ENCODE results near the gene TRIM45.

Gene TRIM45

DNA sequence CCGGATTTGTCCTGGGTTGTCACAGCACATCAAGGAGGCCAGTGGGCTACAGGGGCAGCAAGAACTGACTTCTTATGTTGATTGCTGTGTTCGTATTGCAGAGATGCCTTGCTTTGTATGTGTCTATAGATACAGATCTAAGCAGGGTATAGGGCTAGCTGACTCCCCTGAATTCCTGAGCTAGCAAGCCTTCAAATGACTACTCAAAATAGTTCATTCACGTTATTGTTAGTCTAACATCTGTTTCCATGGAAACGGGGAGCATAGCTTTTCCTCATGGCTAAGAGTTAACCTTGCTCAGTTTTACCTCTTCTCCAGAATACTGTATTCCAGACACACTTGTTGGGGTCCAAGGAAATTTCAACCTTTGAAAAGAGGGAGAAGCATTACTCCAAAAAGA is 24.1 kb downstream of the TRIM45 start:
- no peak for DNase-seq

DNA sequence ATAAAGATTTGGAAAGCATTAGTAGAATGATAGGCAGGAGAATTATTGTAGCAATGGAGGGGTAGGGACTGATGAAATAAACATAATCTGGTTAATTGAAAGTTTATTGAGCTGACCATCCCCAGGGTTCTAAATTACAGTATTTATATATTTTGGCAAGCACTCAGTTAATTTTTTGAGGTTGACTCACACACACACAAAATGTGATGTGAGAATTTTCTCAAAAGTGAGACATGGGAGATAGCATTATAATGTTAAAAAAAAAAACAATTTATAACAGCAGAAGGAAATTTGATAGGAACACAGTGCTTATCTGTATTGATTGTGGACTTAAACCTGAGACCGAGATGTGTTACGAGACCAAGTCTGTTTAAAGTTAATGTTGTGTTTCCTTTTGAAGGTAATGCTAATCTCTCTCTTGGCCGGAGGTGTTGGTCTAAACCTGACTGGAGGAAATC is 24.6 kb downstream of the TRIM45 start:
- no peak for DNase-seq

DNA sequence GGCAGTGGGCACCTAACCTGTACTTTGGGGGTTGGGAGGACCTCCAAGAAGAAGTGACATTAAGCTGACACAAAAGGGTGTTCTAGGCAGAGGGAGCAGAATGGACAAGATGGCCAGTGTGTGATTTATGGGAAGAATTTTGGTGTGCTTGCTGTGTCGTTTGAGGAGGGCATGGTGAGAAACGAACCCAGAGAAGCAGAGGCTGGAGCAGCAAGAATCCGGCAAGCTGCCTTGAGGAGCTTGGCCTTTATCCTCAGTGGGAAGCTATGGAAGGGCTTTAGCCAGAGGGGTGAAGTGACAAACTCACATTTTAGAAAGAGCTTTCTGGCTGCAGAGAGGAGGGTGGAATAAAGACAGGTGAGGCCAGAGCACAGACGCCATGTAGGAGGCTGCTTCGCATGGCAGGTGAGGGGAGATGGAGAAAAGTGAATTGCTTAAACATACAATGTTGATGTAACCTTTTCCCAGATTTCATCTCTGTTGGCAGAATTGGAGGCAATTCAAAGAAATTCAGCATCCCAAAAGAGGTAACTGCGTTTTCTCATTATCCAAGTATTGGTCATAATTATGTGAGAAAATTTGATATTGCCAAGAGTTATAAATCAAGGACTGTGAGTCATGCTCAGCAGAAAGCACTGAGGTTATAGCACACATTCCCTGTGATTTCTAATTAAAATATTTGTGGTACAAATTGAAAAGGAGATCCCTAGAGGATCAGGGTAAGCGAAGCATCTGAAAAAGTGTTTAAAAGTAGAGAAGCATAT is 26.5 kb downstream of the TRIM45 start:
- no peak for DNase-seq

DNA sequence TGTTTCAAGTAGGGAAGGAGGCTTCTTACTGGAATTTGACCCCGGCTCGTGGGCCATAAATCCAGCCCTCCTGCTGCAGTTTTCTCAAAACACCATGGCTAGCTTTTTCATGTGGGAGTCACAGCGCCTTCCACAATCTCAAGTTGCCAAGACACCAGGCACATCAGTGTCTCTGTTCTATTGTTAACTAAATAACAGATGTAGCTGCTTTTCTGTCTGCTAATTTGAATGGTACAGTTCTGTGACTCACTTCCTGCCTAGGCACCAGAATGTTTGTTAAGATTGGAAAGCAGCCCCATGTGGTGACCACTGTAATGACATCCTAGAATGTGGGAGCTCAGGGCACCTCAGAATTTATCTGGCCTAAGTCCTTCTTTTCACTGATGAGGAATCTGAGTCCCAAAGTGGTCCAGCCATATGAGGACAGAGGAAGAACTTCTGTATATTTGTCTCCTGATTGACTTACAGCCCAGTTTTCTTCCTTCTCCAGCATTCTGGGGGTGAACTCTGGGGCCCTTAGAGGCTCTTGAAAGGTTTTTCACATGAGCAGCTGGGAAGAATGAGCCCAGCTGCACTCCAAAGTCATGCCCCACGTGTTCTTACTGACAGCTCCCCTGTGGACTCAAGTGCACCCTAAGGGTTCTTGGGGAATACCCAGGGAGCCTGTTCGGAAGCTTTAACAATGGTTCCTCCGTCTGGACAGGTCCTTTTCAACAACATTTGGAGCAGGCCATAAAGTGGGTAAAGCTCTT is 27.5 kb downstream of the TRIM45 start:
- no peak for DNase-seq

DNA sequence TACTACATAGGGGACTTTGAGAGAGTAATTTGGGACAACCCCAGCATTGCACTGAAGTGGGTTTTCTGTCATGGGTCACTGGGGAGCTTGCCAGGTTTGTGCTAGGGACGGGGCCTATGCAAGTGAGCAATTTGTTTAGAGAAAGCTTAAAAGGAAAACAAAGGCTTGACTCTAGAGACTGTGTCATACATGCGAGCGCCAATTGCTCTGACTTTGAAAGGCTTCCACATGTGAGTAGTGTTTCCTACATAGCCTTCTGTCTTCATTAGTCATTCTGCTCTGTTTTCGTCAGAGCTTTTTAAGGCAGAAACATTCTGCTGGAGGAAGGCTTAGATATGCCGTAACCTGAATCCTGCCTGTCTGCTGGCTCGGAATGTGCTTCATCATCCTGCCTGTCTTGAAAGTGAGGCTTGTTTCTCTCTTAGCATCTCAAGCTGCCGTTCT is 28.4 kb downstream of the TRIM45 start:
- DNase-seq = no peak

DNA sequence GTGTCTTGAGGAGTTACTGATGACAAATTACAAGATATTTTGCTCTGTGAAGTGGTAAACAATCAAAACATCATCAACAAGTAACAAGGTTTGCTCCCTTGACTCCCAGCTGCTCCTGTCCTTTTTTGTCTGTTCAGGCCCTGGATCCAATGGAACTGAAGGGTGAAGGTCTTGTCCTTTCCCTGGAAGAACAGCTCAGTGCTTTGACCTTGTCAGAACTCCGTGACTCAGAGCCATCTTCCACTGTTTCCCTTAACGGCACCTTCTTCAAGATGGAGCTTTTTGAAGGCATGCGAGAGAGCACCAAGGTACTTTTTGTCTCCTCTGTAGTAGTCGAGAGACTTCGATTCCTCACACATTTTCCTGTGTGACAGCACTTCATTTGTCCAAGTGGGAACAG is 29.0 kb downstream of the TRIM45 start:
- DNase-seq = no peak

DNA sequence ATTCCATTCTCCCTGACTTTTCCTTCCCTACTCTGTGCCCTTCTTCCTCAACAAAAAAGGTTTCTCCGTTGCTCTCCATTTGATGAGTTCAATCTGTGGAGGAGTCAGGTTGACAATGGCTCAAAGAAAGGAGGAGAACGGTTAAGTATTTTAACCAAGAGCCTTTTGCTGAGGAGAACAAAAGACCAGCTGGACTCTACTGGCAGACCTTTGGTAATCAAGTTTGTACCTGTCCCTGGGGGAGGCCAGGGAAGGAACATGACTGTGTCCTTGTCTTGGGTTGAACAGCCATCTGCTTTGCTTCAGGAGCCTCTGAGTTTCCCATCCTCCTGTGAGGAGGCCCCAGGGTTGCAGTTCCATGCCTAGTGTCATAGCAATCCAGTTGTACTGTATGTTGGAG is 31.6 kb downstream of the TRIM45 start:
- no peak for DNase-seq

DNA sequence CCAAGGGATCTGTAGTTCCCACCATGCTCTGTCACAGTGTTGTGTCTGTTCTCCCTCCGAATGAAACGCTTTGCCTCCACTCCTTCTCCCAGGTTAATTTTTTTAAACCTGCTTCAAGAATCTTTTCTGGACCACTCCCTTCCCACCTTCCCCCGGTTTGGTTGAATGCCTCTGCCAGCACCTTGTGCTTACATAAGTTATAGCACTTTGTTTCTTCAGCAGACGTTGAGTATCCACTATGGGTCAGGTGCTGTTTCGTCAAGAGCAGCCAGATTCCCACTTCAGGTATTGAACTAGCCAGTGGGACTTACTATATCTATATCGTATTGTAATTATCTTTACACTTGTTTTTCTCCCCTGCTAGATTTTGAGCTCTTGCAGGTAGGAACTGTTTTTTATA is 33.9 kb downstream of the TRIM45 start:
- DNase-seq = no peak

DNA sequence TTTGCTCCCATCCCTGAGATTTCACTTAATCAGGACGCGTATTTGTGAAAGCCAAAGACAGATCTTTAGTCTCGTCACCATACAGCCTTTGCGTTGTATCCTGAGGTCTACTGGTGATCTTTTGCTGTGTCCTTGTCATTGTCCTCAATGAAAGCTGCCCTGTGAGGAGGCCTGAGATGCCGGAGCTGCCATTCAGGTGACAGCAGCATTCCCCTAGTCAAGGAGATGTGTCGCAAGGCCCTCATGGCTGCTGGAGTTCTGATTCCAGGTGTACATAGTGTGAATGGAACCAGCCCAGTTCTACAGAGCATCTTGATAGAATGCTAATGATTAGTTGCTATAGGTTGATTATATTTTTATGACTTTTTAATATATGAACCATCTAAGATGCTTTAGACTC is 37.3 kb downstream of the TRIM45 start:
- DNase-seq = no peak

DNA sequence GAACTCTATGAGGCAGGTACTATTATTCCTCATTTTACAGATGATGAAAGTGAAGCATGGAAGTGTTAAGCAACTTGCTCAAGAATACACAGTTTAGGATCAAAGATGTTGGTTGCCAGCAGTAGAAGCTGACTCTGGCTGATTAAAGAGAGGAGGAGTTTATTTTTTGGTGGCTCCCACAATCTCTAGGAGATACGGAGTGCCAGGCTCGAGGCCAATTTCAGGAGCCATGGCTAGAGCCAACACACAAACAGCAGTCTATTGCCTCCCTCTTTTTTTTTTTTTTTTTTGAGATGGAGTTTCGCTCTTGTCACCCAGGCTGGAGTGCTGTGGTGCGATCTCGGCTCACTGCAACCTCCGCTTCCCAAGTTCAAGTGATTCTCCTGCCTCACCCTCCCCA is 41.8 kb downstream of the TRIM45 start:
- no peak for DNase-seq

DNA sequence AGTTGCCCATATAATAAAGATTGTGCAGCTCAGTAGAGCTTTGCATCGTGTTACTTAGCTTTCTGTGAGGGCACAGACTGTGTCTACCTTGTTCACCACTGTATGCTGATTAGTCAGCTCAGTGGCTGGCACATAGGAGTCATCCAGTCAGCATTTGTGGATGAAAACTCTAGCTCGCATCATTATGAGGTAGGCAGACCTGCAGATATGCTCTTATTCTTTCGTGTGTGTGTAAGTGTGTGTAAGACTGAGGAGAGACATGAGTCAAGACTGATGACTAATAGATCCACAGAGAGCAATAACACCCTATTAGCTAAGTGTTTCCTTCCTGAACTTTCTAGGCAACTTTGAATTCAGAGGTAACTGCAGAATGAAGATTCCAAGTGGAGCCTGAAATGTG is 44.3 kb downstream of the TRIM45 start:
- DNase-seq = no peak

DNA sequence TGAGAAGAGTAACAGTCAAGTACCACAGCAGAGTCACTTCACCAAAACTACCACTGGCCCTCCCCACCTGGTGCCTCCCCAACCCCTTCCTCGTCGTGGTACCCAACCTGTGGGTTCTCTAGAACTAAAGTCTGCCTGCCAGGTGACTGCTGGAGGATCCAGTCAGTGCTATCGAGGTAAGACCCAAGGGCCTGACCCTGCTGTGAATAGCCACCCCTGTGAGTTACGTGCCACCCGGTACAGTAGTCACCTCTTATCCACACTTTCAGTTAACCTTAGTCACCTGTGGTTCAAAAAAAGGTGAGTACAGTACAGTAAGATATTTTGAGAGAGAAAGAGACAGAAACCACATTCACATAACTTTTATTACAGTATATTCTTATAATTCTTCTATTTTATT is 44.9 kb downstream of the TRIM45 start:
- no peak for DNase-seq

DNA sequence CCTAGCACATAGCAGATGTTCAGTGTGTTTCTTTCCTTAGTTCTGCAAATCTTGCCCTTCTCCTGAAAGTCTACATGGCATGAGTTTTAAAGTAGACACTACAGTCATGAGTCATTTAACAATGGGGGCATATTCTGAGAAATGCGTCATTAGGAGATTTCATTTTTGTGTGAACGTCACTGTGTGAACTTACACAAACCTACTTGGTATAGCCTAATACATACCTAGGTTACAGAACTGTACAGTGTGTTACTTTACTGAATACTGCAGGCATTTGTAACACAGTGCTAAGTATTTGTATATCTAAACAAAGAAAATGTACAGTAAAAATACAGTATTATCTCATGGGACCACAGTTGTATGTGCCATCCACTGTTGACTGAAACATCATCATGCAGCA is 51.4 kb downstream of the TRIM45 start:
- no peak for DNase-seq

DNA sequence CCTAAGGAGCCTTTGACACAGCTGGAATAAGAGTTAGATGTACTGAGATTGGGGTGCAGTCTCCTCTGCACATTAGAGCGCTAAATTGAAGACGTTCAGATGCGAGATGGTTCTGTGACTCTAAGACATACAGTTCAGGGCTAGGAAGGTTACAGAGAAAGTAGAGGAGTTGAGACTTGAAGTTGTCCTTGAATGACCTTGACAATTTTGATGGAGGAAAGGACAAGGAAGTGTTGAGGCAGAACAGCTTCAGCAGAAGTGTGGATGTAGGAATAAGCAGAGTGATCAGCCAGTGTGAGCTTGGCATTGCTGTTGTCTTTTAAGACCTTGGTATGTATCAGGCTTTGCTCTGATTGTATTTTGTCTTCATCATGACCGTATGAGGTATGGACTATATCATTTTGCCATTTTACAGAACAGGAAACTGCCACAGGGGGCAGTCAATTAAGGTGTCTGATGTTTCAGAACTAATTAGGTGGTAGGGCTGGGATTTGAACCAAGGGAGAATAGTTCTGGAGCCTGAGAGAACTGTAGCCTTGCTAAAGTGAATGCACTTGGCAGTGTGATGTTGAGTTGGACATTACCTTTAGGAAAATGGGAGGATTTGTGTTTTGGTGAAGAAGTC is 52.2 kb downstream of the TRIM45 start:
- no peak for DNase-seq

DNA sequence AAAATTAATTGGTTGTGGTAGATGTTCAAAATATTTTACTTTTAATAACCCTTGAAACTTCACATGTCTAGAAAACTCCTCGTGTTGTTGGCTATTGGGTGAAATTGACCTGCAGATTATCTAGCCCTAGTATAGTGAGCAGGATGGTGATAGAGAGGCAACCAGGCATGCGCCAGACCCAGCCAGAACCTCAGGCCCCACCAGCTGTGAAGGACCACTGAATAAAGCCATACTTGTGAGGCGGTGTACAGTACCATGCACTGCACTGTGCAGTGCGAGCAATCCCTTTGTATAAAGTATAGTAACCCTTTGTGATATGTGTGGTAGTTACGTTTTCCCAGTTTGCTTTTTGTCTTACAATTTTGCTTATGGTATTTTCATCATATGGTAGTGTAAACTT is 53.0 kb downstream of the TRIM45 start:
- no peak for DNase-seq

DNA sequence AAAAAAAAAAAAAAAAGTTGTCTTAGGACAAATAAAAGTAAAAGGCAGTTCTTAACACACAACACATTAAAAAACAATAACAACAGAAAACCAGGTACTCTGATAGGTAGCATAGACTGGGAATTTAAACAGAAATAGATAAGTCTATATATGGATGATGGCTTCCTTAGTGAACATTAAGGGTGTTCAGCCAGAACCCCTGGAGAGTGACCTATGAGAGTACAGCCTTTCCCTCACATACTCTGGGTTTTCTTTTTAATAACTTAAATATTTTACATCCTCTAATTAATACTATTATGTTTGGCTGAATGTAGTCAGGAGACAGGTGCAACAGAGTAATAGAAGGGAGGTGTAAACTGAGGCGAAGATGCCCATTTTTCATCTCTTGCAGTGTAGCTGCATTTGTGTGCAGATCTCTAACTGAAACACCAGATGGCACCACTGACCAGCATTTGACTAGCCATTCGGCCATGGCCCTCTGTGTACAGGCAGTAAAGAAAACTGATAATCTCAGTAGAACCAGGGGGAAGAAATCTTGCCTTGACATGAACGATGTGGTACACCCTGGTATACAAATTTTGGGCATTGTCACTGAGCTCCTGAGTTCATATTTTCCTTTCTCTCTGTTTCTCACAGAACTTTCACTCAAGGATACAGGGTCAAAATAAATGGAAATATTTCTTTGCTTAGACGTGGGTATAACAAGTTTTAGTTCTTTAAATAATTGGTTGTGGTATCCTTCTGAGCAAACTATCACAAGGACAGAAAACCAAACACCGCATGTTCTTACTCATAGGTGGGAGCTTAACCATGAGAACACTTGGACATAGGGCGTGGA is 53.8 kb downstream of the TRIM45 start:
- DNase-seq = no peak

DNA sequence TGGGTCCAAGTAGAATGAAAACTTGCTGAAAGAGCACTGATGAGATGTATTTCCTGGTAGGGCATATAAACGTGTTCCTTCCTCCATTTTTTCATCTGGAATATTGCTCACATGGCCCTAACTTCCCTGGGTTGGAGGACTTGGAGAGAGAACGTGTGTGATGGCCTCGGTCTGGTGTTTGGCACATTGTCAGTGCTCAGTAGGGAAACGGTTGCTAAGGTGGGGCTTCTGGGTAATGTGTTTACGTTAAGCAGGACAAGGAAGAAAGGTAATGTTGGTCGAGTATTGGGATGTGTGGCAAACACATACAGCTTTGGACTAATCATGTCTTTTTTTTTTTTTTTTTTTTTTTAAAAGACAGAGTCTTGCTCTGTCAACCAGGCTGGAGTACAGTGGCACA is 55.2 kb downstream of the TRIM45 start:
- DNase-seq = no peak

DNA sequence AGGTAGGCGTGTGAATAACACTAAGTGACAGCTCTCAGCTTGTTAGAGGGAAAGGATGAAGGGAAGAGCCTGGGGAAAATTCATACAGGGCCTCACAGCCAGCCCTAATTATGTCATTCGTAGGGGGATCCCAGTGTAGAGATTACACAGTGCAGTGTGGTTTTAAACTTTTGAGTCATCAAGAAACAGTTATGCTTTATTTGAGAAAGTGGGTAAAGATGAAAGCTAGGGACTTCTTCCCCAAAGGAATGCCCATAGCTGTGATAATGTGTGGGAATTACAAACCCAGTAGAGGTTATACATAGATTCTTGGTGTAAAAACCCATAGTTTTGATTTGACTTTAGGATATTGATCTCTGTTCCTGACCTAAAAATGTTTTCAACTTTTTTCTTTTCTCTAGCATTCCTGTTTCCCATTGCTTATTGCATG is 59.5 kb downstream of the TRIM45 start:
- no peak for DNase-seq
